Transverse colon (tissue), 4 donors: ENCODE results near the gene HIPK2. TPM values are rescaled to one million over a fixed set of nuclear protein-coding genes. Genes with fewer than 3 reads are reported as not detected.

Experiments
- DNase-seq: peaks from one replicate; pipeline ENCODE4 v3.0.0-alpha.2; 2019
- H3K27ac ChIP-seq, 4 donors: fragments of 200-600 bp; sonication (generic); 2 replicates each; pipeline ENCODE4 v1.5.1; 2016 to 2018; ENCODE audit warnings: inconsistent platforms in 4 of 4
- H3K27me3 ChIP-seq: fragments of 200-600 bp; sonication (generic); 2 replicates; pipeline ENCODE4 v1.5.1; 2017; ENCODE audit warnings: inconsistent platforms
- H3K36me3 ChIP-seq, 4 donors: fragments of 200-600 bp; sonication (generic); 2 replicates each; pipeline ENCODE4 v1.5.1; 2017 to 2019; ENCODE audit warnings: inconsistent platforms in 4 of 4
- H3K4me1 ChIP-seq, 4 donors: fragments of 200-600 bp; sonication (generic); 2 replicates each; pipeline ENCODE4 v1.5.1; 2017 to 2020; ENCODE audit warnings: inconsistent platforms in 4 of 4
- H3K4me3 ChIP-seq, 4 donors: fragments of 200-600 bp; sonication (generic); 1 replicate in 1 of 4; 2 replicates in 3 of 4; pipeline versions ENCODE4 v1.5.1 to v1.6.1; 2017 to 2019; ENCODE audit warnings: inconsistent platforms in 4 of 4
- H3K9me3 ChIP-seq, 2 donors: fragments of 200-600 bp; sonication (generic); 2 replicates each; pipeline ENCODE4 v1.5.1; 2017 to 2019; ENCODE audit warnings: inconsistent platforms in 2 of 2
- EP300 ChIP-seq: sonication (generic); formaldehyde crosslinking; IDR thresholded peaks from one replicate; pipeline ENCODE4 v1.6.1; 2017; ENCODE audit warnings: antibody characterized with exemption, low read depth
- POLR2A ChIP-seq: fragments of 450-650 bp; IDR thresholded peaks from one replicate; pipeline ENCODE4 v1.6.1; 2016; ENCODE audit warnings: antibody characterized with exemption, mild to moderate bottlenecking, moderate library complexity
- POLR2AphosphoS5 ChIP-seq, 3 donors: sonication (generic); formaldehyde crosslinking; IDR thresholded peaks; one replicate each; pipeline ENCODE4 v1.6.1; 2016; ENCODE audit warnings: antibody characterized with exemption in 3 of 3
- WGBS, 2 donors: methylation state at CpG; one replicate each; pipeline ENCODE4 v1.1.5; 2018; ENCODE audit warnings: low coverage in 1 of 2; 5-methylcytosine and 5-hydroxymethylcytosine counted together
- in situ Hi-C, 4 donors: fragments of 200-750 bp; cut with MboI; loops; one replicate each; pipeline versions ENCODE4 v1.15.0 to v1.15.1; 2017; ENCODE audit warnings: low sequenced_read_pairs in 3 of 4, low pct_ligation_motif_present in 1 of 4, low pct_unique_long_range_greater_than_20kb in 1 of 4
- intact Hi-C: fragments of 100-400 bp; cut with DNase I; formaldehyde crosslinking; loops from one replicate; pipeline ENCODE4 v1.15.1; 2023; ENCODE audit warnings: low total_unique reads
- total RNA-seq, 4 donors: library from RNA; depleted of rRNA; stranded (reverse); fragments of >200 nt; gene quantifications; one replicate each; pipeline ENCODE4 v1.1.0, GENCODE V29; 2016
- TF ChIP-seq, protein P1 (sequence below), 5 experiments: fragments of 200-600 bp in 3 of 5; fragments of 450-650 bp in 2 of 5; sonication (generic) in 3 of 5; IDR thresholded peaks; 1 replicate in 2 of 5; 2 replicates in 3 of 5; pipeline ENCODE4 v1.5.1; 2016 to 2017; ENCODE audit warnings: antibody characterized with exemption in 5 of 5, inconsistent platforms in 3 of 5, mild to moderate bottlenecking in 2 of 5, moderate library complexity in 1 of 5

Gene HIPK2
- total RNA-seq, 4 donors from 2014 or later, result 27.3 to 40.3 (median 33.6) TPM

DNA sequence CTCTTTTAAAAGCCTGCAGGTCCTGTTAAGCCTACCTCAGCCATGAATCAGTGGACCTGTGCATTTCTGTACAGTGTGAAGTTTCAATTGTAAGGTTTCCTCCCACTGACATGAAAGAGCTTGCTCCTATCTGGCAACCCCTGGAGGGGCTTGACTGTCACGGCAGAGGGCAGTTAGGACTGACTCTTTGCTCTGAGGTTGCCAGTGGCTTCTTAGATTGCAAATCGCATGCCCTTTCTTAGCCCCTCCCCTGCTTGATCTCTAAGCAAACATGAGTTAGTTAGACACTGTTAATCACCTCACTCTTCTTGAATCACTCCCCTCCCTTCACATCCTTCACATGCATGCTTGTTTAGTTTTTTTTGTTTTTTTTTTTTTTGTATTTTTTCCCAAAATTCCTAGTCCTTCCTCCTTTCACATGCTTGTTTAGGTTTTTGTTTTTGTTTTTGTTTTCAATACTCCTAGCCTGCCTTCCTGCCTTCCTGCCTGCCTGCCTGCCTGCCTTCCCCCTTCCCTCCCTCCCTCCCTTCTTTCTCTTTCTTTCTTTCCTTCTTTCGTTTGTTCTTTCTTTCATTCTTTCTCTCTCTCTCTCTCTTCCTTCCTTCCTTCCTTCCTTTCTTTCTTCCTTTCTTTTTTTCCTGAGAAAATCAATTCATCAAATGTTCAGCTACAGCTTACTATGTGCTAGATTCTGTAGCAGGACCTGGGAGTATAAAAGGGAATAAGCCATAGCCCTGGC is 6.0 kb upstream of the HIPK2 start:
- Histone ChIP-seq H3K9me3 (no peaks in the 10 kb centered on the region), H3K27ac (no peak overlapping the region), H3K4me1 (peaks cover under 1 to 9% (median 3%) of the 10 kb centered on the region in 4 donors), H3K4me3 (no peak overlapping the region), H3K27me3 (peaks cover 12% of the 10 kb centered on the region), H3K36me3 (no peaks in the 10 kb centered on the region)
- TF ChIP-seq, protein P1, sequence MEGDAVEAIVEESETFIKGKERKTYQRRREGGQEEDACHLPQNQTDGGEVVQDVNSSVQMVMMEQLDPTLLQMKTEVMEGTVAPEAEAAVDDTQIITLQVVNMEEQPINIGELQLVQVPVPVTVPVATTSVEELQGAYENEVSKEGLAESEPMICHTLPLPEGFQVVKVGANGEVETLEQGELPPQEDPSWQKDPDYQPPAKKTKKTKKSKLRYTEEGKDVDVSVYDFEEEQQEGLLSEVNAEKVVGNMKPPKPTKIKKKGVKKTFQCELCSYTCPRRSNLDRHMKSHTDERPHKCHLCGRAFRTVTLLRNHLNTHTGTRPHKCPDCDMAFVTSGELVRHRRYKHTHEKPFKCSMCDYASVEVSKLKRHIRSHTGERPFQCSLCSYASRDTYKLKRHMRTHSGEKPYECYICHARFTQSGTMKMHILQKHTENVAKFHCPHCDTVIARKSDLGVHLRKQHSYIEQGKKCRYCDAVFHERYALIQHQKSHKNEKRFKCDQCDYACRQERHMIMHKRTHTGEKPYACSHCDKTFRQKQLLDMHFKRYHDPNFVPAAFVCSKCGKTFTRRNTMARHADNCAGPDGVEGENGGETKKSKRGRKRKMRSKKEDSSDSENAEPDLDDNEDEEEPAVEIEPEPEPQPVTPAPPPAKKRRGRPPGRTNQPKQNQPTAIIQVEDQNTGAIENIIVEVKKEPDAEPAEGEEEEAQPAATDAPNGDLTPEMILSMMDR (IDR thresholded peaks at IDR 0.05), result no peak
- TF ChIP-seq EP300 (no peak), POLR2AphosphoS5 (IDR thresholded peaks at IDR 0.05) (no peak), POLR2A (no peak)
- intact Hi-C loops, result no loop called here
- DNase-seq, result no peak
- in situ Hi-C loops, result no loop called here
- WGBS, 2 donors, result 33 to 37% methylated on average over 1 to 3 of the region's 3 CpGs

DNA sequence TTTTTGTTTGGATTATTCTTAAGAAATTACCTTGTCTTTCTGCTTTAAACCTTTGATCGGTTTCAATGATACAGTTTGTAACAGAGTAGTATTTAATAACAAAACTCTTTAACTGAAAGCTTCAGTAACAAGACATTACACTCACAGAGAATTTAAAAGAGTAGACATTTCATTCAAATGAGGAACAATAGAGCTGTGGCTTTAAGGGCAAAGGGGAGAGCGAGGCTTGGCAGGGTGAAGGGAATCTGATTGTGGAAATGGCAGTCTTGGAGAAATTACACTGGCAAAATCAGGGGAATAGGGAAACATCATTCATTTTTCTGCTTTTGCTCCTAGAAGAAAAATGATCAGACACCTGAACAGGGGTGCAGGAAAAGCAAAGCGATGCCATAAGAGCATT is 5.1 kb upstream of the HIPK2 start:
- in situ Hi-C loops, result no loop called here
- H3K27me3 ChIP-seq, result peaks cover 12% of the 10 kb centered on the region

DNA sequence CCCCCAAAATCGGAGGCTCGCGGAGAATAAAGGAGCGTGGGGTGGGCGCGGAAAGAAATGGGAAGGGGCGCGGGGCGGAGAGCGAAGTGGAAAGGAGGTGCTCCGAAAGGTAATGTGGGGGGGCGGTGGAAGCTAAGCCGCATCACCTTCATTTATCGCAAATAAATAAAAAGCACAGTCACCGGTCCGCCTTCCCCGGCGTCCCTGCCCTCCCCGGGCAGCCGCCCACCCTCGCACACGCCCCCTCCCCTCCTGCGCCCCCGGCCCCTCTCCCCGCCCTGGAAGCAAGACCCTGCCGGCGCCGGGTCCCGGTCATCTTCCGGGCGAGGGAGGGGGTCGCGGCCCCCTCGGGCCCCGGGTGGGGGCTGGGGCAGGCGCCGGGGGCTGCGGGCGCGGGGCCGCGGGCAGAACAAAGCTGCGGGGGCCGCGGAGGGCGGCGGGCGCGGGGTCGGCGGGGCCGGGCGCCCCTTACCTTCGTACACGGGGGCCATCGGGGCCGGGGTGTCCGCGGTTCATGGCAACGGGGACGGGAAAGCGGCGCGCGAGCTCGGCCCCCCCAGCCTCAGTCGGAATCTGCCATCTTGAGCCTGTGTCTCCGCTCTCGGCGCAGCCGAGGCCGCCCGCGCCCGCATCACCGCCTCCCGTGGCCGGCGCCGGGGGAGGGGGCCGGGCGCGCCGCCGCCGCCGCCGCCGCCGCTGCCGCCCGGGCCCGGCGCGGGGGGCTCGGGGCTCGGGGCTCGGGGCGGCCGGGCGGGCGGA is 486 bp downstream of the HIPK2 start:
- peak; percentile 48 for DNase-seq

More for the DNA sequence above, 5.1 kb upstream of the HIPK2 start:
- no peak overlapping the region for H3K4me3 ChIP-seq
- no peak overlapping the region for H3K27ac ChIP-seq
- H3K36me3 ChIP-seq, result no peaks in the 10 kb centered on the region
- 82 to 88% methylated on average over 3 of the region's 3 CpGs for WGBS, 2 donors
- H3K4me1 ChIP-seq, result peaks cover 4 to 14% (median 7%) of the 10 kb centered on the region in 4 donors
- TF ChIP-seq, protein P1 (IDR thresholded peaks at IDR 0.05), result no peak
- TF ChIP-seq POLR2AphosphoS5 (IDR thresholded peaks at IDR 0.05), result no peak
- TF ChIP-seq EP300, result no peak
- no peak for TF ChIP-seq POLR2A
- intact Hi-C loops, result no loop called here
- no peaks in the 10 kb centered on the region for H3K9me3 ChIP-seq
- DNase-seq, result no peak

DNA sequence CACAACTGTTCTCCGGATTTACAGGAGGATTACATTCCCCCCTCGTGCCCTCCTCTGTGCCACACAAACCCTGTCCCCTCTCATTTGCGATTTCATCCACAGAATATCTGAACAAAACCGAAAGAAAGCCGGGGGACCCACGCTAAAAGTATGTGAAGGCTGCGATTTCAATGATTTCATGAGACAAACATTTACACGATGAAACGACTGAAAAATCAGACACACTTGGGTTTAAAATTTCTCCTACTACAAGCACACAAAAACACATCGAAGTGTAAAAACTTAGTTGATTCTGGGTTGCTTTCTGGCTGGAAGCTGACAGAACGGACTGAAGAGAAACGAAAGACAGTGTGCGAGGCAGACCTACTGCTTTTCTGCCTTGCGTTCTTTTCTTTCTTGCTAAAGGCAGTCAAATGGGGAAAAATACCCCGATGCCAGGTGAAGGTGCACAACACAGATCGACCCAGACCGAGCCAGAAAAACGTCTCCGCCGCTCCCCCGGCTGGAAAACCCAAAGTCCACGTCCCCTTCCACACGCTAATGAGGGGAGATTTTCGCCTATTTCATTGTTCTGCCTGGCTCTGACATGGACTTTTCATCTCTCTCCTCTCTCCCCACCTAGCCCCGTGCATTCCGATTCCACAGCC is 1.2 kb downstream of the HIPK2 start:
- intact Hi-C loops, result loop anchor here (10.0 kb wide), 2 partner anchors 72 to 132 kb away; no protein-coding TSS in a partner anchor
- Histone ChIP-seq H3K9me3 (no peaks in the 10 kb centered on the region), H3K36me3 (no peaks in the 10 kb centered on the region), H3K4me1 (peaks cover 10 to 41% (median 21%) of the 10 kb centered on the region in 4 donors), H3K4me3 (peak overlapping the region; percentile 87 to 98 (median 95)), H3K27ac (peak overlapping the region; percentile 87 to 98 (median 96)), H3K27me3 (peaks cover 7% of the 10 kb centered on the region)
- WGBS, 2 donors, result 1% methylated on average over 11 to 26 of the region's 26 CpGs
- TF ChIP-seq EP300, result no peak
- TF ChIP-seq, protein P1 (IDR thresholded peaks at IDR 0.05), result no peak
- peak in 1 of 3 donors; percentile 7 for TF ChIP-seq POLR2AphosphoS5 (IDR thresholded peaks at IDR 0.05)
- in situ Hi-C loops, result loop anchor here in 2 of 4 donors (10.0 kb wide), 2 partner anchors 52 to 228 kb away; no protein-coding TSS in a partner anchor
- peak; percentile 36 for DNase-seq

More for the DNA sequence above, 486 bp downstream of the HIPK2 start:
- TF ChIP-seq POLR2A, result no peak
- no peak for TF ChIP-seq POLR2AphosphoS5 (IDR thresholded peaks at IDR 0.05)
- no peak for TF ChIP-seq EP300
- intact Hi-C loops (loop anchor here (10.0 kb wide), 2 partner anchors 73 to 133 kb away; no protein-coding TSS in a partner anchor), in situ Hi-C loops (loop anchor here in 2 of 4 donors (10.0 kb wide), 2 partner anchors 53 to 227 kb away; no protein-coding TSS in a partner anchor)
- Histone ChIP-seq H3K4me3 (peak overlapping the region; percentile 87 to 98 (median 95)), H3K27me3 (peaks cover 7% of the 10 kb centered on the region), H3K4me1 (peaks cover 10 to 34% (median 21%) of the 10 kb centered on the region in 4 donors), H3K9me3 (no peaks in the 10 kb centered on the region), H3K36me3 (no peaks in the 10 kb centered on the region), H3K27ac (peak overlapping the region; percentile 87 to 98 (median 96))
- 0% methylated on average over 10 to 28 of the region's 102 CpGs for WGBS, 2 donors
